GM21786 (cell line): ENCODE results near the gene SOX1.

Experiments used
- ATAC-seq: cut with Tn5 transposase; IDR thresholded peaks from one replicate; pipeline ENCODE4 v1.9.1; 2021; ENCODE audit not compliant: unreplicated experiment

Gene SOX1

DNA sequence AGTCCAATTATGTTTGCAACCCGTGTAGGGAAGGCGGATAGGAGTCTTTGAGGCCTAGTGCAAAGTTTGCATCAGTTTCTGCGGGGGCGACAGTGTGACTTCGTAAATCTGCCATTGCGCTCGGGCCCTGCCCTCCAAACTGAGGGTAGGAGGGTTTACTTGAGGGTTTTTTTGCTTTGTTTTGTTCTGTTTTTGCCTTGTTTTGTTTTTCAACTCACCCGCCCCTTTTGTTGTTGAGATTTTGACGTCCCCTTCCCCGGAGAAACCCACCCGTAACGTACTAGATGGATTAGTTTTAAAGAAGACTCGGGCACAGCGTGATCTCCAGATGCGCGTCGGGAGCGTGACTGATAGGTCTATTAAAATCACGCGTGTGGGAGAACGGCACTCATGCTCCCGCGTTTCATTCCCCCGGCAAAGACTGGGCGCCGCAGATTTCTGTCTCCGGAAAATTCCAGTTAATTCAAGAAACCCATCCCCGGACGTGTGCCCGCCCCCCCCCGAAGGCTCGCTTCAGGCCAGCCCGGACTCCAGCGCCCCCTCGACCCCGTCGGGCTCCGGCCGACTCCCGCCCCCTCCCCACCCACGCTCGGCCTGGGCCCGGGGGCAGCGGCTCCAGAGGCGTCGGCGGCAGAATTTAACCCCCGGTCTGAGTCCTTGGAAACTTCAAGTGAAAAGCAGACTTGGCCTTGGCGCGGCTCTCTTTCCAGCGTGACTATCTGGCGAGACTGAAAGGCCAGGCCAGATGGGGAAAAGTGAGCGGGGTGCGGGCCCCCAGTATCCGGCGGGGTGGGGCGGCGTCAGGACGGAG is 5.0 kb downstream of the SOX1 start:
- no peak for ATAC-seq

DNA sequence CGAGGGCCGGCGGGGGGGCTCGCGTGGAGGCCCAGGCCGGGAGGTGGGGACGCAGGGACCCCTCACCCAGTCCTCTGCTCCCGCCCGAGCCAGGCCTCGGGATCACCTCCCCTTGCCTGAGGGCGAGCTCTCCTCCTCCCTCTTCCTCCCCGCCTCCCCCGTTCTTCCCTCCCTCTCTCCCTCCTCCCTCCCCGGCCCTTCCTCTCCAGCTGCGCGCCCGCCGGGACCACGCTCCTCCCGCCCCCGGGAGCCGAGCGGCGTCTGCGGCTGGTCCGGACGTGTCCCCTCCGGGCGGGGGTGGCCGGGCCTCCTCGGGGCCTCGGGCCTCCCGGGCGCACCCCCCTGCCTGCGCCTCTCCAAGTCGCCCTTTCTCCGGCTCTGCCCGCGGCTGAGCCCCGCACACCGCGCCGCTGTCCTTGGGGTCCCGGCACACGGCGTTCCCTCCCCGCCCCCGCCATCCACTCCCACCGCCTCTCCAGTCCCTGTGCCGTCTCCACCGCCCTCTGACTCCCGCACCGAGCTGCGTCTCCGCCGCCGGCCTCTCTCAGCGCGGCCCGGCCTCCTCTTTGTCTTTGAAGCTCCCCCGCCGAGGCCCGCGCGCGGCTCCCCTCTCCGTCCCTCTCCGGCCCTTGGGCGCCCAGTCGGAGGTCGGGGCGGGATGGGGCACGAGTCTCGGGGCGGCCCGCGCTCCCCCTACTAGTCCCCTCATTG is 5.7 kb downstream of the SOX1 start:
- ATAC-seq: no peak

DNA sequence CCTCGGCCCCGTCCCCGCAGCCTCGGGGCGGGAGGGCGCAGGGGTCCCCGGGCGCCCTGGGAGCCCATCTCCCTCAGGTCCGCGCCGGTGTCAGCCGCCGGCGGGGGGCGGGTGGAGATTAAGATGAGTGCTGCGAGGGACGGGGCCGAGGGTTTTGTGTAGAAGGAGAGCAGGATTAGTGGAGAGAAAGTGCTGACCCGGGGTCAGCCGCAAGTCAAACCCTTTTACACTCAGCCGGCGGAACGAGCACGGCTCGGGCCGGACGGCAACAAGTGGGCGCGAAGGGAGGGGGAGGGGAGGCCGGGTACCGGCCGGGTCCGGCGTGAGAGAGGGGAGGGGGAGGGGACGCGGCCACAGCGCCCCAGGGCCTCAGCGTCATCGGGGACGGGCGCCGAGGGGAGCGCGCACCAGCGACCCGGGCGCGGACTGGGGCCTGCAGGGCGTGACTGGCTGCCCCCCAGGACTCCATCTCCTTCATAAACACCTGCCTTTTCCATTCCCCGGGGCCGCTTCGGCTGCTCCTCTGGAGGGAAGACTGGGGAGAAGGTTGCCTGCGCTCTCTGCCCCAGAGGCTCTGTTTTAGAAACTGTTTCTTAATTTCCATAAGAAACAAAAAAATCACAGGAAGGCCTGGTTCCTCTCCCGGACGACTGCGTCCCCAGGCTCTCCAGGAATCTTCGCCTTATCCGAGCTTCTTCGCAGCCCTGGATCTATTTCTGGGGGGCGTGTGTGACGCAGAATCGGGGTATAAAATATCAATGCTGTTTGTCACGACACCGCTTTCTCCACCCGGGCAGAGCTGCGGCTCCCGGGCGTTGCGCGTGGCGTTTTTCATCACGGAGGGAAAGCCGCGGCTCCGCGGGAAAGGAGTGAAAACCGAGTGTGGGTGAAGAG is 6.5 kb downstream of the SOX1 start:
- ATAC-seq: no peak

DNA sequence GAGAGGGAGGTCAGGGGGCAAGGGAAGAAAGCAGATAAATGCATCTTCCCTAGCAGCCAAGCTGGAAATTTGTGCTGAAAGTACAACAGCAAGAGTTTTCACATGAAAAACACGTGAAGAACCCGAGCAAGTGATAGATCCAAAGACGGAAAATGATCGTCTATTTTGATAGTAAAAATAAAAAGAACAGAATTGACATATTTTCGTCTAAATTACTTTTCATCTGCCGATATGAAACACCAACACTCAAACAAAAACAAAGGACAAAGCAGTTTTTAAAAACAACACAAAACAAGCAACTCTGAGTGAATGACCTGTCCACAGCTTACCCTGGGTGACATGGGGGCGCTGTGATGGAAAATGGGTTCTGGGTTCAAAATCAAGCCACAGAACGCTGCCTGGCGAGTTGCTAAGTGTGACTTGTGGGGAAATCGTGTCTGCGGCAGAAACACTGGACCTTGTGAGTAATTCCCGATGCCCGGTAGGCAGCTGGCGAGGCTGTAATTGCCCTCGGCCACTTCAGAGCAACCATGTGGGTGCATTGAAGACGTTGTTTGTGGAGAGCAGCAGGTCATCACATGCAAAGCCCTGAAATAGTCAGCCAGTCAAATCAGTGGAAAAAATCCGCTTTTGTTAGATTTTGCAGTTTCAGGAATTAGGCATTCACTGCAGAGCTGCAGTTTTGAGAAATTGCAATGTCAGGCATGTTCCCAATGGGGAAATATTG is 7.4 kb downstream of the SOX1 start:
- no peak for ATAC-seq

GRCh38 chr13:112077729-112078128 is 10.8 kb downstream of the SOX1 start:
- no peak for ATAC-seq

- ATAC-seq: no peak
Observed at GRCh38 chr13:112078216-112078615, 11.3 kb downstream of the SOX1 start.

DNA sequence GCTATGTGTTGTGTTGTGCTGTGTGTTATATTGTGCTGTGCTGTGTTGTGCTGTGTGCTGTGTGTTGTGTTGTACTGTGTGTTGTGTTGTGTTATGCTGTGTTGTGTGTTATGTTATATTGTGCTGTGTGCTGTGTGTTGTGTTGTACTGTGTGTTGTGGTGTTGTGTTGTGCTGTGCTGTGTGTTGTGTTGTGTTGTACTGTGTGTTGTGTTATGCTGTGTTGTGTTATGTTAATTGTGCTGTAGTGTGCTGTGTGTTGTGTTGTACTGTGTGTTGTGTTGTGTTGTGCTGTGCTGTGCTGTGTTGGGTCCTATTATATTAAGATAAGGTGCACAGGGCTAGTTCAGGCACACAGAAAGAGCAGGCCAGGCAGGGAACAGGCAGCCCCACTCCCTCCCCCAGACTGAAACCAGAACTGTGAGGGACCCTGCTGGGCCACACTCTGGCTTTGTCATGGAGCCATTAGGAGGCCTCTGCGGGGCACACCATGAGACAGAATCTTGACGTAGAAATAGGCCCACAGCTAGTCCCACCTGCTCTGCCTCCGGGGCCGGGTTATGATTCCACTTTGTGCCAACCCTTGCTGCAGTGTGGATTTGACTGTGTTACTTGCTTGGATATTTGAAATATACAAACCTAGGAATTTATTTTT is 12.1 kb downstream of the SOX1 start:
- no peak for ATAC-seq

DNA sequence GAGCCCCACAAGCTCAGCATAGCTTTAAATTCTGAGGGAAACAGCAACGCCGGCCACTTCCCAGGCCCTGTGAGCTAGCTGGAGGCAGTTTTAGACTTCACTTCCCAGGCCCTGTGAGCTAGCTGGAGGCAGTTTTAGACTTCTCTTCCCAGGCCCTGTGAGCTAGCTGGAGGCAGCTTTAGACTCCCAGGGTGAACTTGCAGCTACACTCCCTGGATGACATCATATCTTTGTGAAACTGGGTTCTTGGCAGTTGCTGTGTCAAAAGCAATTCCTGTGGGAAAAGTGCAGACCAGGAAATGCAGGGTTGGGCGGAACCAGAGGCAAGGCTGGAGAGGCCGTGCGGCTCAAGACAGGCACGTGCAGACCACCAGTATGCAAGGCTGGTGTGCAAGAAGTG is 12.7 kb downstream of the SOX1 start:
- ATAC-seq: no peak

DNA sequence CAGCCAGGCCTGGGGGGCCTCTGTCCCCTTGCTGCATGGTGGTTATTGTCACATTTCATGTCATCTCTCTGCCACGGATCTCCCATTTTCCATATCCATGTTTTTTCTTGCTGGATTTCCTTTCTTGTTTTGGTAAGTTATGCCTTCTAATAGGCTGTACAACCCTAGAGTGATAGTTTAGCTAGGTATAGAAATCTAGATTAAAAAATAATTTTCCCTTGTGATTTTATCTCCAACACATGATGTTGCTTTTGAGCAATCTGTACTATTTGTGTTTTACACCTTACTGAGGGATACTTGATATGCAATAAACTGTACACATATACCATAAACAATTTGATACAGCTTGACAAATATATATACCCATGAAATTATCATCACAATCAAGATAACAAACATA is 17.0 kb downstream of the SOX1 start:
- ATAC-seq: no peak

DNA sequence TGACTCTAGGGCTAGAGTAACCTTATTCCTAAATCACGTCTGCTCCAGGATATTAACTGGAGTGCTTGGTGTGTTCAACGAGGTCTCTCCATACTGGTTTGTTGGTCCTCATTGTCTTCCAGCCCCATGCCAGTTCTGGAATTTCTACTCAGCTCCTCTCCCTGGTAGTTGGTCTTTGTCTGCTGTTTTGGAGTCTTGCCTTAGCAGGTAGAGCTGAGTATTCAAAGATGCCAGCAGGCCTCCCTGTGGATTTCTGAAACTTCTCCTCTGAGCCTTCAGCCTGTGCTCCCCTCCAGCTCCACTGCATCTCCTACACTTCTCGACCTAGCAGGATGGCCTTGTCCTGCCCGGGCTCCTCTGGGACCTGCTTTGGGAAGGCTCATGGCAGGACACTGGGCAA is 25.5 kb downstream of the SOX1 start:
- no peak for ATAC-seq

DNA sequence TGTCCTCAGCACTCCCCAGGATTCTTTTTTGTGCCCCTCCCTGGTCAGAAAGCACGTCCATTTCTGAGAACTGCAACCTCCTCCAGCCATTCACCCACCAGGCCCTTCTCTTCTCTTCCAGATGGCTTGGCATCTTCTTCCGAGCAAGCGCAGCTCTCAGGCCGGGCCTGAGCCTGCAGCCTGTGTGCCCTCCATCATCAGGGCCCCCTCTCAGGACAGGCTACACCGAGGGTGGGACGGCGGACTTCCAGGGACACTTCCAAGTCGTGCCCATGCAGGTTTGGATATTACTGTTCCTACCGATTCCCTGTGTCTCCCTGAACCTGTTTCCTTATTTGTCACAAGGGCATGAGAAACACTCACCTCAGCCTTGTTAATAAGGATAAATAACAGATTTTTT is 28.4 kb downstream of the SOX1 start:
- no peak for ATAC-seq

- ATAC-seq: no peak
Observed at GRCh38 chr13:112096959-112097358, 30.0 kb downstream of the SOX1 start.

GRCh38 chr13:112097770-112098169 is 30.8 kb downstream of the SOX1 start:
- ATAC-seq: no peak

- ATAC-seq: no peak
Observed at GRCh38 chr13:112098699-112099098, 31.8 kb downstream of the SOX1 start.

GRCh38 chr13:112101360-112101930 is 34.5 kb downstream of the SOX1 start:
- ATAC-seq: no peak

- no peak for ATAC-seq
Observed at GRCh38 chr13:112102243-112102642, 35.3 kb downstream of the SOX1 start.

- ATAC-seq: no peak
Observed at GRCh38 chr13:112103260-112103838, 36.4 kb downstream of the SOX1 start.

- ATAC-seq: no peak
Observed at GRCh38 chr13:112103961-112104880, 37.3 kb downstream of the SOX1 start.

- no peak for ATAC-seq
Observed at GRCh38 chr13:112104881-112105234, 37.9 kb downstream of the SOX1 start.
